Mucosa of descending colon (tissue), 3 donors: ENCODE data around the gene ANKH. TPM values are rescaled to one million over a fixed set of nuclear protein-coding genes. Genes with fewer than 3 reads are reported as not detected.

Experiments
- ATAC-seq: fragments of 200-7000 bp; cut with Tn5 transposase; one replicate; pipeline ENCODE4 v1.9.1; 2020; ENCODE audit warnings: mild to moderate bottlenecking, moderate library complexity
- DNase-seq, 3 donors: peaks; one replicate each; pipeline ENCODE4 v3.0.0-alpha.2; 2020
- H3K36me3 ChIP-seq: fragments of 200-600 bp; one replicate; pipeline ENCODE4 v1.8.0; 2021; ENCODE audit warnings: low read depth, mild to moderate bottlenecking
- H3K4me1 ChIP-seq: fragments of 200-600 bp; one replicate; pipeline ENCODE4 v1.8.0; 2021; ENCODE audit warnings: low read depth, mild to moderate bottlenecking
- H3K4me3 ChIP-seq: fragments of 200-600 bp; one replicate; pipeline ENCODE4 v1.8.0; 2021; ENCODE audit warnings: mild to moderate bottlenecking
- H3K9me3 ChIP-seq: fragments of 200-600 bp; one replicate; pipeline ENCODE4 v1.8.0; 2021; ENCODE audit warnings: mild to moderate bottlenecking
- CTCF ChIP-seq: fragments of 200-600 bp; IDR thresholded peaks from one replicate; pipeline ENCODE4 v1.8.0; 2022; ENCODE audit warnings: antibody characterized with exemption, mild to moderate bottlenecking
- intact Hi-C, 2 donors: fragments of 100-400 bp; cut with DNase I in 1 of 2; cut with micrococcal nuclease in 1 of 2; formaldehyde crosslinking; loops; one replicate each; pipeline versions ENCODE4 v1.11.0 to v1.11.1; 2022; cut with DNase I, micrococcal nuclease
- total RNA-seq, 3 donors: library from RNA; stranded (reverse); fragmentation: NEBNext Ultra II Directional in 2 of 3; extraction: Animal tissue kit (Norgen Biotek cat#: 25700) in 2 of 3; gene quantifications; one replicate each; pipeline versions ENCODE4 v1.2.1 to v1.2.4, GENCODE V29; 2021 to 2023
- donor health status: DM: no; HTN: no; CAD: no; lungs with moderate emphysema.
- donor health status: DM: no; HTN: no; CAD: no.
- donor health status: DM: no; HTN: yes; CAD: no.

ANKH gene
- total RNA-seq, 3 donors from 2014 or later = 85.4 to 177 (median 105) TPM

GRCh38 chr5:14906628-14907027 is 35.0 kb upstream of the ANKH start:
- Histone ChIP-seq H3K36me3 (no peaks in the 10 kb centered on the region), H3K9me3 (no peaks in the 10 kb centered on the region), H3K4me3 (no peak overlapping the region), H3K4me1 (no peaks in the 10 kb centered on the region)
- no peak for TF ChIP-seq CTCF
- no peak for ATAC-seq
- intact Hi-C loops = no loop called here
- no peak for DNase-seq

- intact Hi-C loops = no loop called here
- no peak overlapping the region for H3K4me3 ChIP-seq
- ATAC-seq (no peak), DNase-seq (no peak)
- TF ChIP-seq CTCF = no peak
- no peaks in the 10 kb centered on the region for H3K36me3 ChIP-seq
- H3K4me1 ChIP-seq = no peaks in the 10 kb centered on the region
- no peaks in the 10 kb centered on the region for H3K9me3 ChIP-seq
Observed at GRCh38 chr5:14902826-14903560, 31.4 kb upstream of the ANKH start.

GRCh38 chr5:14901462-14902051 is 30.0 kb upstream of the ANKH start:
- no peaks in the 10 kb centered on the region for H3K4me1 ChIP-seq
- H3K9me3 ChIP-seq = no peaks in the 10 kb centered on the region
- TF ChIP-seq CTCF = no peak
- DNase-seq = peak in 1 of 3 donors; percentile 18
- intact Hi-C loops = no loop called here
- peak; percentile 37 for ATAC-seq
- no peak overlapping the region for H3K4me3 ChIP-seq
- no peaks in the 10 kb centered on the region for H3K36me3 ChIP-seq

- intact Hi-C loops = no loop called here
- no peaks in the 10 kb centered on the region for H3K4me1 ChIP-seq
- peak in 1 of 3 donors; percentile 16 for DNase-seq
- TF ChIP-seq CTCF = no peak
- no peak overlapping the region for H3K4me3 ChIP-seq
- H3K36me3 ChIP-seq = no peaks in the 10 kb centered on the region
- peak; percentile 20 for ATAC-seq
- H3K9me3 ChIP-seq = no peaks in the 10 kb centered on the region
Observed at GRCh38 chr5:14900693-14901461, 29.3 kb upstream of the ANKH start.

GRCh38 chr5:14896131-14896530 is 24.6 kb upstream of the ANKH start:
- intact Hi-C loops = no loop called here
- peak; percentile 58 for ATAC-seq
- H3K9me3 ChIP-seq = no peaks in the 10 kb centered on the region
- no peaks in the 10 kb centered on the region for H3K36me3 ChIP-seq
- peaks cover 22% of the 10 kb centered on the region for H3K4me1 ChIP-seq
- no peak for TF ChIP-seq CTCF
- no peak overlapping the region for H3K4me3 ChIP-seq
- DNase-seq = peak in 2 of 3 donors; percentile 41 to 48
